Subcutaneous preadipocyte (primary cell): ENCODE results near the gene FXYD1. TPM values are rescaled to one million over a fixed set of nuclear protein-coding genes. Genes with fewer than 3 reads are reported as not detected.

Experiments used
- small RNA-seq: library from RNA; depleted of rRNA; stranded (forward); fragments of <200 nt; gene quantifications from one replicate; pipeline ENCODE3, GENCODE V24; 2012
- total RNA-seq: library from RNA; depleted of rRNA; stranded (reverse); fragments of >200 nt; gene quantifications from 2 replicates; pipeline ENCODE4 v1.2.3, GENCODE V29; 2012

FXYD1 gene
- 1.5 TPM in 1 of 2 replicates, not detected in the other for total RNA-seq

DNA sequence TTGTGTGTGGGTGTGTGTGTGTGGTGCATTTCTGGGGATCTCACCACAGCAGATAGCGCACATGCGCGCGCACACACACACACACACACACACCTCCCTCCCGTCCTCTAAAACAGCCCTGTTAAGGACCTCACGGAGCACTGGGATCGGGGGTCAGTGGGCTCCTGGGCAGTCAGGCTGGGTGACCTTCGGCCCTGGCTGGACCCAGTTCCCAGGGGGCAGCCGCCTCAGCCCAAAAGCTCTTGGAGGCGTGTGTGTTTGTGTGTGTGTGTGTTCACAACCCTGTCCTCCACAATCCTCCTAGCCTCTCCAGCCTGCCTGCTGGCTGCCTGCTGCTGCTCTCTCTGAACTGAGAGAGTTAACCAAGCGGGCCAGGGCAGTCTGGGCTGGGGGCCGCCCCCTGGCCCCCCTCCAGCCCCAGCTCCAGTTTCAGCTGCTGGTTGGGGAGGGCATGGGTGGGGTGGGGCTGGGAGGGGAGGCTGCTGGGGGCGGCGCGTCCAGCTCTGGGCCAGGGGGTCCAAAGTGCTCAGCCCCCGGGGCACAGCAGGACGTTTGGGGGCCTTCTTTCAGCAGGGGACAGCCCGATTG lies at the start of gene FXYD1:
Gene FXYD1, plus strand, starts transcription at position 520 of the 588 bp plus-strand sequence. CDS start 1,256 bp downstream, outside the sequence.

GRCh38 chr19:35115177-35115951 lies 23.3 kb upstream of the FXYD1 start, which contains the start of gene FXYD3:
Gene FXYD3 (plus strand): TSS chr19:35115823. CDS start chr19:35119377, 3,554 bp downstream.

DNA sequence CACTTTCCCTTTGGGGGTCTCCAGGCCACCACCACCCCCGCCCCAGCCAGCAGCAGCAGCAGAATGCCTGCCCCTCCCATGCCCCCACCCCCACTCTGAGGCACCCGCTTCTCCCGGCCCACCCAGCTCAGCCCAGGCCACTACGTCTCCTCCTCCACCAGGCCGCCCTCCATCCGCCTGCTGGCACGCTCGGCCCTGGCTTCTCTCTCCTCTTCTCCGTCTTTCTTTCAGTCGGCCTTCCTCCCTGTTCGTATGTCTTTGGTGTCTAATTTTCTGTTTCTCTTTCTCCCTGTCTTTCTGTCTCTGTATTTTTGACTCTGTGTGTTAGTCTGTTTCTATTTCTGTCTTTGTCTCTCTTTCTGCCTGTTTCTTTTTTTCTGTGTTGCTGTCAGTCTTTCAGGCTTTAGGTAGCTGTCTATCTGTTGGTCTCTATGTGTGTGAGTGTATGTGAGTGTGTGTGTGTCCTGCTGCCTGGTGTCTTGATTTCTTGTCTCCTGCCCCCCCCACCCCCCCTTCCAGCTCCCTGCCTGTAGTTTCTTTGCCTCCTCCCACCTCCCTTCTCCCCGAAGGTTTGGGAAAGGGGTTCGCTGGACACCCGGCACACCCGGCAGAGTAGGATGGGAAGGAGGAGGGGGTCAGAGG lies 3.9 kb upstream of the FXYD1 start, which contains the start of gene LGI4:
Gene LGI4, minus strand, starts transcription at position 459 of the 642 bp plus-strand sequence. Its CDS starts 379 bp downstream, at position 80.

DNA sequence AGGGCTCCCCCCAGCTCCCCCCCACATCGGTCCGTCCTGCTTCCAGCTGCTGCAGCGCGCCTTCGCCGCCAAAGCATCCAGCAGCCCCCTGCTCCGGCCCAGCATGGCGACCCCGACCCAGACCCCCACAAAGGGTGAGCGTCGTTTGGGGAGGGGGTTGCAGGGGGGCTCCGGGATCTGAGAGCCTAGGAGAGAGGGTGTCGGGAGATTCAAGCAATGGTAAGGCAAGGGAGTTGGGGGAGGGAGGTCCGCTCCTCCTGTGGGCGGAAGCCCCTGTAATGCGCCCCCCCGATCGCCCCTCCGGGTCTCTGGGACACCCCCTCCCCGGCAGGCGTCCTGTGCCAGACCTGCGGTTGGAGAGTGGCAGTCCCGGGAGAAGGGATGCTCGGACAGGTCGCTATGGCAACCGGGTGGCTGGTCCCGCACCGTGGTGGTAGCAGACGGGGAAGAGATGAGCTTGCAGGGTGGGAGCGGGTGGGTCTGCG lies 4.6 kb downstream of the FXYD1 start, which contains the start of gene FXYD7:
Gene FXYD7, plus strand, starts transcription at position 25 of the 485 bp plus-strand sequence. Its CDS starts 79 bp downstream, at position 104.

DNA sequence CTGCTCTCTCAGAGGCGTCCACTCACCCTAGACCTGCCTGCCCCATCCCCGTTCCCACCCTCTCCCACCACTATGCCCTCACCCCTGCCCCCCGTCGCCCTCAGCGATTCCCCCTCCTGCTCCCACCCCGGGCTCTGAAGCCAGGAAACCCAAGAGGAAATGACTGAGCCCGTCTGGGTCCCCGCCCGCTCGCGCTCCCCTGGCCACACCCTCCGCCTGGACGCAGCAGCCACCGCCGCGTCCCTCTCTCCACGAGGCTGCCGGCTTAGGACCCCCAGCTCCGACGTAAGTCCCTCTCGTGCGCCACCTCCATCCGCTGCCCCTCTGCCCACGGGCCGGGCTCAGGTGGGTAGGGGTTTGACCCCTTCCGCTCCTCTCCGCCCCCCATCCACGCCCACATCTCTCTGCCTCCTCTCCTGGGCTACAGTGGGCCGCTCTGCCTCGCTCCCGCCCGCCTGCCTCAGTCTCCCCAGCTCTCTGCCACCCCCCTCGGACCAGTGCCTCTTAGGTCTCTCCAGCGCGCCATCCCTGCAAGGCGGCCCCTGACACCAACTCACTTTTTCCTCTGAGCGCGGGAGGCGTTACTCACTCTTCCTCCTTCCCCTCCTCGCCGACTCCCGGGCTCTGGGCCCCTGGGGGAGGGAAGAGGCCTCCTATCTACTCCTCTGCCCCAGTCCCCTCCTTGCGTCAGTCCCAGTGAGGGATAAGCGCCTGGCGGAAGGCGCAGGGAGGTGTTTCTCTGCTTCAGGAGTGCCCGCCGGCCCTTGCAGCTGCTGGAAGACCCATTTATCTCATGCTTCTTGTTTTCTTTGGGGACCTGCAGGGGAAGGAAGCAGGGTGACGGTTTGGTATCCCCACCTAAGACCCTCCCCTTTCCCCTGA lies 16.1 kb downstream of the FXYD1 start, which contains the start of gene FXYD5:
Gene FXYD5, plus strand, starts transcription at position 211 of the 882 bp plus-strand sequence. CDS start 816 bp downstream, outside the sequence.

Small RNAs within 50 kb of the gene (small RNA-seq; reads per million reads assigned to genes)
- gene AC020907.2, result not detected

Other genes starting within 250 kb of the FXYD1 start
- 2.6 and 2.7 TPM in 2 replicates for gene ZNF30, start 211.9 kb upstream of the FXYD1 start, total RNA-seq
- 3.1 and 3.7 TPM in 2 replicates for gene ZNF792, start 174.6 kb upstream of the FXYD1 start, total RNA-seq
- gene GRAMD1A, start 138.5 kb upstream of the FXYD1 start, total RNA-seq, result 21.3 and 31.5 TPM in 2 replicates
- gene SCN1B, start 108.4 kb upstream of the FXYD1 start, total RNA-seq, result 2.2 TPM in 2 replicates
- gene HPN, start 97.1 kb upstream of the FXYD1 start, total RNA-seq, result not detected in 2 replicates
- gene FXYD3, start 23.0 kb upstream of the FXYD1 start, total RNA-seq, result not detected in 2 replicates
- under 0.01 and 0.20 TPM in 2 replicates for gene LGI4, start 3.8 kb upstream of the FXYD1 start, total RNA-seq
- gene FXYD7, start 4.4 kb downstream of the FXYD1 start, total RNA-seq, result not detected in 2 replicates
- 64.9 and 80.5 TPM in 2 replicates for gene FXYD5, start 15.9 kb downstream of the FXYD1 start, total RNA-seq
- not detected in 2 replicates for gene FAM187B, start 89.9 kb downstream of the FXYD1 start, total RNA-seq
- gene LSR, start 110.2 kb downstream of the FXYD1 start, total RNA-seq, result 0.73 and 0.98 TPM in 2 replicates
- 53.6 and 59.4 TPM in 2 replicates for gene USF2, start 130.1 kb downstream of the FXYD1 start, total RNA-seq
- gene HAMP, start 143.7 kb downstream of the FXYD1 start, total RNA-seq, result not detected in 2 replicates
- gene MAG, start 153.3 kb downstream of the FXYD1 start, total RNA-seq, result 0.59 TPM in 1 of 2 replicates, not detected in the other
- 1.4 TPM in 1 of 2 replicates, not detected in the other for gene CD22, start 190.4 kb downstream of the FXYD1 start, total RNA-seq
- gene FFAR1, start 209.1 kb downstream of the FXYD1 start, total RNA-seq, result not detected in 2 replicates
- gene FFAR3, start 219.6 kb downstream of the FXYD1 start, total RNA-seq, result not detected in 2 replicates
- gene GPR42, start 232.2 kb downstream of the FXYD1 start, total RNA-seq, result not detected in 2 replicates